Embryonic facial prominence (tissue), 1 donor: ENCODE data around the gene PCDHGB2.
"Not testable (repeated sequence)": the region's sequence is repeated elsewhere in the genome, so short reads cannot be mapped to it uniquely, and the experiment has no call there.

ENCODE experiments used
- DNase-seq: peaks from one replicate; pipeline ENCODE4 v3.0.0-alpha.2; 2016; ENCODE audit errors: extremely low spot score

The PCDHGB2 gene

GRCh38 chr5:141359790-141360426 lies at the start of gene PCDHGB2:
TSS of gene PCDHGB2 (plus strand) at chr5:141359994. CDS start at chr5:141360136, 142 bp downstream.
- no peak for DNase-seq

GRCh38 chr5:141313711-141314110 lies 46.1 kb upstream of the PCDHGB2 start:
- DNase-seq = no peak

- DNase-seq = not testable (repeated sequence)
Observed at GRCh38 chr5:141316963-141317362, 42.8 kb upstream of the PCDHGB2 start.

- DNase-seq = no peak
Observed at GRCh38 chr5:141319202-141319601, 40.6 kb upstream of the PCDHGB2 start.

- no peak for DNase-seq
Observed at GRCh38 chr5:141319699-141320098, 40.1 kb upstream of the PCDHGB2 start.

- DNase-seq = peak; percentile 80
Observed at GRCh38 chr5:141320225-141321169, 39.3 kb upstream of the PCDHGB2 start, which contains the start of gene TAF7. TSS of gene TAF7 (minus strand) at chr5:141320784. CDS start at chr5:141320044, 740 bp downstream.

- DNase-seq = no peak
Observed at GRCh38 chr5:141322261-141322660, 37.5 kb upstream of the PCDHGB2 start.

- no peak for DNase-seq
Observed at GRCh38 chr5:141326088-141326854, 33.5 kb upstream of the PCDHGB2 start.

GRCh38 chr5:141328231-141328630 lies 31.6 kb upstream of the PCDHGB2 start:
- no peak for DNase-seq

GRCh38 chr5:141330299-141331080 lies 29.3 kb upstream of the PCDHGB2 start, which contains the start of gene PCDHGA1:
TSS of gene PCDHGA1 (plus strand) at chr5:141330514.
- no peak for DNase-seq

GRCh38 chr5:141332571-141332970 lies 27.2 kb upstream of the PCDHGB2 start:
- not testable (repeated sequence) for DNase-seq

GRCh38 chr5:141338538-141339306 lies 21.1 kb upstream of the PCDHGB2 start, which contains the start of gene PCDHGA2:
TSS of gene PCDHGA2 (plus strand) at chr5:141338760.
- DNase-seq = no peak

GRCh38 chr5:141340781-141341354 lies 18.9 kb upstream of the PCDHGB2 start:
- not testable (repeated sequence) for DNase-seq

GRCh38 chr5:141342773-141343172 lies 17.0 kb upstream of the PCDHGB2 start:
- no peak for DNase-seq

- no peak for DNase-seq
Observed at GRCh38 chr5:141343242-141343952, 16.4 kb upstream of the PCDHGB2 start, which contains the start of gene PCDHGA3. TSS of gene PCDHGA3 (plus strand) at chr5:141343829. CDS start at chr5:141344034, 205 bp downstream.

- DNase-seq = no peak
Observed at GRCh38 chr5:141343953-141344463, 15.8 kb upstream of the PCDHGB2 start.

- DNase-seq = no peak
Observed at GRCh38 chr5:141345327-141345726, 14.5 kb upstream of the PCDHGB2 start.

- not testable (repeated sequence) for DNase-seq
Observed at GRCh38 chr5:141346017-141346416, 13.8 kb upstream of the PCDHGB2 start.
